Karpas-422 (cell line): Measurements from ENCODE around the gene SEMA4D. TPM values are rescaled to one million over a fixed set of nuclear protein-coding genes. Genes with fewer than 3 reads are reported as not detected.
A peak's percentile ranks its signal among the peaks of the same experiment; 100 is the strongest.

ENCODE experiments used
- DNase-seq: peaks from one replicate; pipeline ENCODE4 v3.0.0-alpha.2; 2015
- H2AFZ ChIP-seq: fragments of 200-600 bp; sonication (generic); 2 replicates; pipeline ENCODE4 v1.6.1; 2014; ENCODE audit warnings: antibody characterized with exemption, low read length, mixed read lengths
- H3K27ac ChIP-seq: fragments of 200-600 bp; sonication (generic); 2 replicates; pipeline ENCODE4 v1.5.1; 2014; ENCODE audit warnings: mild to moderate bottlenecking, low read length, moderate library complexity
- H3K27me3 ChIP-seq: fragments of 200-600 bp; sonication (generic); 2 replicates; pipeline ENCODE4 v1.6.1; 2014; ENCODE audit warnings: low read length, mixed read lengths
- H3K36me3 ChIP-seq: fragments of 200-600 bp; sonication (generic); 2 replicates; pipeline ENCODE4 v1.6.1; 2014; ENCODE audit warnings: low read length, mixed read lengths; ENCODE audit not compliant: insufficient read depth
- H3K4me1 ChIP-seq: fragments of 200-600 bp; sonication (generic); 2 replicates; pipeline ENCODE4 v1.6.1; 2014; ENCODE audit warnings: mild to moderate bottlenecking, low read length, mixed read lengths
- H3K4me2 ChIP-seq: fragments of 200-600 bp; sonication (generic); 2 replicates; pipeline ENCODE4 v1.6.1; 2014; ENCODE audit warnings: low read length, low read depth, mild to moderate bottlenecking; ENCODE audit not compliant: poor library complexity, severe bottlenecking
- H3K4me3 ChIP-seq: fragments of 200-600 bp; sonication (generic); 2 replicates; pipeline ENCODE4 v1.5.1; 2014; ENCODE audit warnings: mild to moderate bottlenecking, antibody characterized with exemption, low read length, mixed read lengths
- H3K79me2 ChIP-seq: fragments of 200-600 bp; sonication (generic); 2 replicates; pipeline ENCODE4 v1.6.1; 2014; ENCODE audit warnings: mild to moderate bottlenecking, low read length, mixed read lengths
- H3K9ac ChIP-seq: fragments of 200-600 bp; sonication (generic); 2 replicates; pipeline ENCODE4 v1.6.0; 2014; ENCODE audit warnings: low read length
- H3K9me2 ChIP-seq: fragments of 200-600 bp; sonication (generic), shearing (Covaris generic); replicated peaks from 2 replicates; pipeline ENCODE4 v1.6.0; 2014; ENCODE audit warnings: mild to moderate bottlenecking, low read length, moderate library complexity; ENCODE audit not compliant: insufficient read depth
- H3K9me3 ChIP-seq: fragments of 300-700, 200-600 bp; sonication (generic); 2 replicates; pipeline ENCODE4 v1.6.1; 2014; ENCODE audit warnings: low read length, mixed read lengths
- H4K20me1 ChIP-seq: fragments of 200-600 bp; sonication (generic); 2 replicates; pipeline ENCODE4 v1.6.1; 2014; ENCODE audit warnings: mild to moderate bottlenecking, antibody characterized with exemption, low read length, low read depth; ENCODE audit not compliant: insufficient read depth
- total RNA-seq: library from RNA; depleted of rRNA; stranded (reverse); fragments of >200 nt; shearing (Covaris generic); gene quantifications from 2 replicates; pipeline ENCODE4 v1.2.3, GENCODE V29; 2014; ENCODE audit warnings: low replicate concordance

Gene SEMA4D
- total RNA-seq, 1 experiment from 2014 or later, result 2.3 TPM

- Histone ChIP-seq H3K4me1 (peaks cover 68% of the 10 kb centered on the region), H3K79me2 (peaks cover 67% of the 10 kb centered on the region), H3K27me3 (no peaks in the 10 kb centered on the region), H3K4me2 (peak within 1 kb of the TSS; percentile 90), H2AFZ (no peak within 1 kb of the TSS), H4K20me1 (peaks cover 18% of the 10 kb centered on the region), H3K9ac (peak within 1 kb of the TSS; percentile 74), H3K9me2 (no peaks in the 10 kb centered on the region), H3K27ac (peak within 1 kb of the TSS; percentile 93), H3K9me3 (no peaks in the 10 kb centered on the region), H3K4me3 (peak within 1 kb of the TSS; percentile 71), H3K36me3 (peaks cover 50% of the 10 kb centered on the region)
- DNase-seq, result peak; percentile 98
Observed at GRCh38 chr9:89318123-89319014, 179.5 kb downstream of the SEMA4D start, which contains the start of gene SECISBP2. TSS of gene SECISBP2 (plus strand) at chr9:89318500. CDS start at chr9:89318577, 77 bp downstream.

- peak overlapping the region; percentile 71; the same call in 1 of the 2 replicates for H3K4me3 ChIP-seq
- H3K27me3 ChIP-seq, result no peaks in the 10 kb centered on the region
- no peaks in the 10 kb centered on the region for H3K9me3 ChIP-seq
- H3K4me1 ChIP-seq, result peaks cover 78% of the 10 kb centered on the region
- H2AFZ ChIP-seq, result no peak overlapping the region
- H4K20me1 ChIP-seq, result peaks cover 29% of the 10 kb centered on the region
- peak; percentile 77 for DNase-seq
- peak overlapping the region; percentile 74 for H3K9ac ChIP-seq
- peak overlapping the region; percentile 90 for H3K4me2 ChIP-seq
- H3K36me3 ChIP-seq, result peaks cover 61% of the 10 kb centered on the region
- H3K27ac ChIP-seq, result peak overlapping the region; percentile 93
- peaks cover 67% of the 10 kb centered on the region for H3K79me2 ChIP-seq
- H3K9me2 ChIP-seq, result no peaks in the 10 kb centered on the region
Observed at GRCh38 chr9:89317282-89317681, 180.6 kb downstream of the SEMA4D start.

- peak overlapping the region; percentile 93 for H3K27ac ChIP-seq
- 0 out of 2 replicates have a peak overlapping the region, but pooled peaks have one; percentile 93 for H3K9ac ChIP-seq
- H2AFZ ChIP-seq, result no peak overlapping the region
- H3K4me2 ChIP-seq, result peak overlapping the region; percentile 90
- H4K20me1 ChIP-seq, result peaks cover 38% of the 10 kb centered on the region
- DNase-seq, result no peak
- peaks cover 62% of the 10 kb centered on the region for H3K79me2 ChIP-seq
- H3K27me3 ChIP-seq, result no peaks in the 10 kb centered on the region
- H3K4me3 ChIP-seq, result peak overlapping the region; percentile 96
- peaks cover 60% of the 10 kb centered on the region for H3K36me3 ChIP-seq
- H3K9me3 ChIP-seq, result no peaks in the 10 kb centered on the region
- peaks cover 75% of the 10 kb centered on the region for H3K4me1 ChIP-seq
- H3K9me2 ChIP-seq, result no peaks in the 10 kb centered on the region
Observed at GRCh38 chr9:89315482-89315881, 182.4 kb downstream of the SEMA4D start.

DNA sequence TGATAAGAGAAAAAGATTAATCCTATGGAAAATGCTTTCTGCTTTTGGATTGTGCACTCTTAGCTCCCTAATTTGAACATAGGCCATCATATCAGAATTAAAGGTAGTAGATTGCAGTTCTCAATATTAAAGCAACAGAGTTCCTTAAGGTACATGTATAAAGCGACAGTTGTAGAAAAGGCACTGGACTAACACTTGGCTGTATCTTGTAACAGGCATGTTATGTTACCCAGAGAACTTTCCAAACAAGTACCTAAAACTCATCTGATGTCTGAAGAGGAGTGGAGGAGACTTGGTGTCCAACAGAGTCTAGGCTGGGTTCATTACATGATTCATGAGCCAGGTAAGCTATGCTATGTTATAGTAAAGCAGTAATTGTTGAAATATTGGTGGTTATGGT lies 183.0 kb downstream of the SEMA4D start:
- Histone ChIP-seq H4K20me1 (peaks cover 38% of the 10 kb centered on the region), H3K9me3 (no peaks in the 10 kb centered on the region), H3K4me2 (peak overlapping the region; percentile 90), H3K4me3 (peak overlapping the region; percentile 96), H3K27ac (peak overlapping the region; percentile 93), H3K4me1 (peaks cover 70% of the 10 kb centered on the region), H3K36me3 (peaks cover 60% of the 10 kb centered on the region), H2AFZ (no peak overlapping the region), H3K79me2 (peaks cover 62% of the 10 kb centered on the region), H3K9me2 (no peaks in the 10 kb centered on the region), H3K9ac (peak overlapping the region; percentile 93), H3K27me3 (no peaks in the 10 kb centered on the region)
- peak; percentile 51 for DNase-seq

DNA sequence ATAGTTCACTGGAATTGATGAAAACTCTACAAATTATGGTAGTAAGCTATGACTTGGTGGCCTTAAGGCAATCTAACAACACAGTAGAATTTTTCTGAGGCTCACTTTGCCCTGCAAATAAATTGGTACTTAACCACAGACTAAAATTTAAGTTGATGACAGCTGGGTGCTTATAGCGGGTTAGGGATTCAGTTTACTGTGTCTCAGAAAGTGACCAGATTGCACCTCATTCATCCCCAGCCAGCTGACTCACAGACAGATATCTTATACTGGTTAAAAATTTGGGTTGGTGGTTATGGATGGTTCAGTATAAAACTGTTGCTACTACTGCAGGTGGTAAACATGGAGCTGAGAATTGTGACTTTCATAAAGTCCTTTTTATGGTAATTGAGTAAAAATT lies 184.1 kb downstream of the SEMA4D start:
- Histone ChIP-seq H3K36me3 (peaks cover 64% of the 10 kb centered on the region), H3K27ac (peak overlapping the region; percentile 93), H3K4me3 (peak overlapping the region; percentile 96), H3K9me3 (no peaks in the 10 kb centered on the region), H3K4me1 (peaks cover 71% of the 10 kb centered on the region), H3K9ac (peak overlapping the region; percentile 93), H3K79me2 (peaks cover 65% of the 10 kb centered on the region), H3K4me2 (peak overlapping the region; percentile 90), H2AFZ (no peak overlapping the region), H3K27me3 (no peaks in the 10 kb centered on the region), H4K20me1 (peaks cover 38% of the 10 kb centered on the region), H3K9me2 (no peaks in the 10 kb centered on the region)
- no peak for DNase-seq

- peak; percentile 66 for DNase-seq
- Histone ChIP-seq H3K9ac (peak overlapping the region; percentile 93), H3K27me3 (no peaks in the 10 kb centered on the region), H3K4me2 (peak overlapping the region; percentile 90), H3K4me3 (peak overlapping the region; percentile 96), H3K36me3 (peaks cover 72% of the 10 kb centered on the region), H3K9me3 (no peaks in the 10 kb centered on the region), H3K27ac (peak overlapping the region; percentile 93), H3K4me1 (peaks cover 77% of the 10 kb centered on the region), H2AFZ (no peak overlapping the region), H4K20me1 (peaks cover 38% of the 10 kb centered on the region), H3K9me2 (no peaks in the 10 kb centered on the region), H3K79me2 (peaks cover 82% of the 10 kb centered on the region)
Observed at GRCh38 chr9:89312222-89312571, 185.7 kb downstream of the SEMA4D start.

- H2AFZ ChIP-seq, result no peak overlapping the region
- peak overlapping the region; percentile 90 for H3K4me2 ChIP-seq
- no peaks in the 10 kb centered on the region for H3K9me2 ChIP-seq
- peaks cover 38% of the 10 kb centered on the region for H4K20me1 ChIP-seq
- H3K79me2 ChIP-seq, result peaks cover 88% of the 10 kb centered on the region
- H3K4me3 ChIP-seq, result peak overlapping the region; percentile 96
- H3K27ac ChIP-seq, result peak overlapping the region; percentile 93
- H3K9ac ChIP-seq, result peak overlapping the region; percentile 93
- H3K27me3 ChIP-seq, result no peaks in the 10 kb centered on the region
- peaks cover 71% of the 10 kb centered on the region for H3K36me3 ChIP-seq
- peaks cover 77% of the 10 kb centered on the region for H3K4me1 ChIP-seq
- peak; percentile 65 for DNase-seq
- no peaks in the 10 kb centered on the region for H3K9me3 ChIP-seq
Observed at GRCh38 chr9:89311346-89312221, 186.3 kb downstream of the SEMA4D start.
